ENCODE results near the gene CEP170B. TPM values are rescaled to one million over a fixed set of nuclear protein-coding genes. Genes with fewer than 3 reads are reported as not detected.

The CEP170B gene
- total and polyA plus RNA-seq, 2 of the 8 experiments (the other 6 are each of a cell fraction or from before 2014, with no cell fraction given), result 9.1 to 33.8 TPM

DNA sequence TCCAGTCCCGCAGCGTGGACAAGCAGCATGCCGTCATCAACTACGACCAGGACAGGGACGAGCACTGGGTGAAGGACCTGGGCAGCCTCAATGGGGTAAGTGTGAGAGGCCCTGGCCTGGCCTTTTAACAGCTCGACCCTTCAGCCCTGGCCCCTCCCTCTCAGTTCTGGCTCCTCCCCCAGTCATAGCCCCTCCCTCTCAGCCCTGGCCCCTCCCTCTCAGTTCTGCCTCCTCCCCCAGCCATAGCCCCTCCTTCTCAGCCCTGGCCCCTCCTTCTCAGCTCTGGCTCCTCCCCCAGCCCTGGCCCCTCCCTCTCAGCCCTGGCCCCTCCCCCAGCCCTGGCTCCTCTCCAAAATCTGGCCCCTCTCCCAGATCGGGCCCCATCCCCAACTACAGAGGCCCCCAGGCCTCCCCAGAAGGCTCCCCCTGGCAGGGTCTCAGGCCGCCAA lies 11.2 kb downstream of the CEP170B start (continued):
- no peak for TF ChIP-seq CHD7 (IDR thresholded peaks at IDR 0.05; ENCODE audit: insufficient replicate concordance, low read length)
- TF ChIP-seq SP4 (IDR thresholded peaks at IDR 0.05; ENCODE audit: low read length), result 0 out of 2 replicates have a peak, but pooled peaks have one; percentile 66

Data from H1 (cell line).